Globus pallidus (tissue), 1 donor: ENCODE results near the gene ASPSCR1.

Source experiments
- DNase-seq: peaks from one replicate; pipeline ENCODE4 v3.0.0-alpha.2; 2015; ENCODE audit warnings: low spot score

Gene ASPSCR1

DNA sequence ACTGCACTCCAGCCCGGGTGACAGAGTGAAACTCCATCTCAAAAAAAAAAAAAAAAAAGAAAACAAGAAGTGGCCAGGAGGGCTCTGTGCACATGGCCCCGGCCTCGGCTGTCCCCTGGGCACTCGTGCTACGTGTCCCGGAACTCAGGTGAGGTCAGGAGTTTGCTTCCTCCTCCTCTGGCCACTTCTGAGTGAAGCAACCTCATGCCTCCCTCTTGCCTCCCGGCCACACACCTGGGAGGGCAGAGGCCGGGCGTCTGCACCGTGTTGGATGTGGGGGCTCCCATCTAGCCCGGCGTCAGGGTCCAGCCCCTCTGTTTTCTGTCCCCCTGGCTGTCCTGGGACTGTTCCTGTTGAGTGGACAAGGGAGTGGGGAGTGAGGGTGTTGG lies 22.2 kb downstream of the ASPSCR1 start:
- DNase-seq: no peak

DNA sequence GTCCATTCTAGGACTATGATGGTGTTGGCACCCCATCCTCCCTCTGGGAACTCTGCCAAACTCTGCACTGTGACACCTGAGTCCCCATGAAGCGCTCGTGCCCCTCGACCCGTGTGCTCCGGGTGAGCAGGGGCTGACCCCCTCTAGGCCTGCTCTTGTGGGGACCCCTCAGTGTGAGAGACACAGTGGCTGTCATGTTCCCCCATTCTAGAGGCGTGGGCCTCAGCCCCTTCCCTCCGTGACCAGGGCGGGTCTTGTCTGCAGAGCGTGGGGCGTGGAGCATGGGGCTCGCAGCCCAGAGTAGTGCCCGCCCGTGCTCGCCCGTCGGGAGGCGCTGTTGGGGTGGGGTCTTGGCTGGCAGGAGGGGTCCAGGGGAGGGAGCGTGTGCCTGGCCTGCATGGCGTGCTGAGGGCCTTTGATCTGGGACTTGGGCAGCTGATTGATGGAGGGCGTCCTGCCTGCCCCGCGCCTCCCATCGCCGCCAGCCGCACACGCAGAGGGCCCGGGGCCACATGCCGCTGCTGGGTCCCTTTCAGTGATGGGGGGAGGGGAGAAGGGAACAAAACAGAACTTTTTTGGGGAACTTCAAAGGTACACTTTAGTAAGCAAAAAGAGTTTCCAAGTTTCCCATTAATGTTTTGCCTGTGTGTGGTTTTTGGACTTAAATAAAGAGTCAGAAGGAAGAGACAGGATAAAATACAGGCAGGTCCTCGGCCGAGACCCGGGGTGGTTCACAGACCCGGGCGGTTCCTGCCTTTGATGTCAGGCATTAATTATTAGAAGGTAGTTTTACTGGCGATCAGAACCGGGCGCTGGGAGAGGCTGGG lies 22.8 kb downstream of the ASPSCR1 start:
- DNase-seq: no peak

DNA sequence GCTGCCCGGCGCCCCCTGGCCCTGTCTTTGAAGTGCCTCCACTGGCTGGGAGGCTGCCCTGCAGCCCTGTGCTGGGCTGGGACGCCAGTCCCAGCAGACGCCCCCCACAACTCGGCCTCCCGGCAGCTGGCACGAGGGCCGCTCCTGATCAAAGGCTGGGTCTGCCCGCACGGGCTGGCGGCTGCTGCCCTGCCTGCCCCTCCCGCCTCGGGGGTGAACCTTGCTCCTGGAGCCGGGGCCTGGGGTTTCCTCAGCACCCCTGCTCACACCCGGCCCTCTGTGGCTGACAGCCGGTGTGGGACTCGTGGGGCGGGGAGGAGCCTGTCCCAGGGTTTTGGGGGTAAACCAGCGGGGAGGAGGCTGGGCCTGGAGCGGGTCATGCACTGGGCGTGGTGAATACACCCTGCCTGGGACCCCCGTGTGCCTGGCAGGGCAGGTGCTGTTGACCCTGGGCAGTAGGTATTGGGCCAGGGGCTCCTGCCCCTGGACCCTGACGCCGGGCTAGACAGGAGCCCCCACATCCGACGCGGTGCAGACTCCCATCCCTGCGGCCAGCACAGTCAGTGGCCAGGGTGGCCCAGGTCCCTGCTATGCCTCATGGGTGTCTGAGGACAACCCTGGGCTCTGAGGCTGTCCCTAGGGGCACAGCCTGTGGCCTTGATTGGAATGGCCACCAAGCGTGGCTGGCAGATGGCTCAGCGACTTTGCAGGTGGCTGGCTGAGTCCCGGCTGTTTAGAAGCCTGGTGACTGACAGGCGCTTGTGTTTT lies 23.6 kb downstream of the ASPSCR1 start:
- DNase-seq: no peak

DNA sequence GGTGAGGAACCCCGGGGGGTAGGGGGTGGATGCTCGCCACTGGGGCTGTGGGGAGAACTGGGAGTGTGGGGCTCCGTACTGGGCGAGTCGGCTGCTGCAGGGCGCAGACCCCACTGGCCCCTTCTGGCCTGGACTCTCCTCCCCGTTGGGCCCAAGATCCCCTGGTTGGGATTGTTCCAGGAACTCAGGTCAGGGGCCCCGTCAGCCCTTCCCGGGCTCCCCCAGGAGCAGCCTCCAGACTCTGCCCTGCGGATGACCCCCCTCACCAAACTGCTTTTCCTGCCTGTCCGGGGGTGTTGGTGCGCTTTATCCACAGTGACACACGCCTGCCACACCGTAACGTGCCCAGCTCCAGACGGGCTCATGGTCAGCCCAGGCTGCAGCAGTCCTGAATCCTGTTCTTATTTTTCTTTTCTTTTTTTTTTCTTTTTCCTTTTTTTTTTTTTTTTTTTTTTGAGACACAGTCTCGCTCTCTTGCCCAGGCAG lies 24.2 kb downstream of the ASPSCR1 start:
- no peak for DNase-seq

DNA sequence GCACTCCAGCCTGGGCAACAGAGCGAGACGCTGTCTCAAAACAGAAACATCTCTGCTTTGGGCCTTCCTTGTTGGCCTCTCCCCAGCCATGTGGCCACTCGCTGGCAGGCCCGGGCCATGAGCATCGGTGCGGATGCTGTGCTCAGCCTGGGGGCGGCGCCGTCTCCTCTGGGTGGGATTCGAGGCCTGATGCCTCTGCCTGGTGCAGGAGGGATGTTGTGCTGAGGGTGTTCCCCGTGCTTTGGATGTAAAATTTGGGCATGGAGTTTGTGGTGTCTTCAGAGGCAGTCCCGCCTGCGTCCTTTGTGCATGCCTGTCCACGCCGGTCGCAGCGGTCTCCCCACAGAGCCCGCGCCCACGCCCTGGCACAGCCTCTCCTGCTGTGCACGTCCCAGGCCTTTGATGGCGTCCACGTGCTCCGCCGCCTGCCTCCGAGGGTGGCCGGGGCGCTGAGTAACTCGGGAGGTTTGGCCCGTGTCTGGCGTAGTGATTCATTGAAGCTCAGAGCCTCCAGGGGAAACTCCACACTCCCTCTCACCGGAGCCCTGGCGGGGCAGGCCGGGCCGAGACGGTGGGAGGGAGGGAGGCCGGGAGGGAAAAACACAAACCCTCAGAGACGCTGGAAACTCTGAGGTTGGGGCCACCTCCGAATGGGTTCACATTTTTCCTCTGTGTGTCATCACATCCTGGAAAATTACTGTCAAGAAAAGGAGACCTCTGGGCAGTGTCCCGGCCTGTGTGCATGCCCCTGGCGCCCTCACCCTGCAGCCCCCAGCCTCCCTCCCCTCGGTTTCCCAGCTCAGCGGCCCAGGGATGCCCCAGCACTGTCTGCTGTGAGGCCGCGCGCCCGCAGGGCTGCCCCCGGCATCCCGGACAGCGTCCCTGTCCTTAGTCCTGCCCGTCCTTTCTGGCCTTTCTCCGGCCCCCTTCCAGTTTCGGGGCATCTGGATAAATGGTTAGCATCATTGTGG lies 26.3 kb downstream of the ASPSCR1 start:
- no peak for DNase-seq

DNA sequence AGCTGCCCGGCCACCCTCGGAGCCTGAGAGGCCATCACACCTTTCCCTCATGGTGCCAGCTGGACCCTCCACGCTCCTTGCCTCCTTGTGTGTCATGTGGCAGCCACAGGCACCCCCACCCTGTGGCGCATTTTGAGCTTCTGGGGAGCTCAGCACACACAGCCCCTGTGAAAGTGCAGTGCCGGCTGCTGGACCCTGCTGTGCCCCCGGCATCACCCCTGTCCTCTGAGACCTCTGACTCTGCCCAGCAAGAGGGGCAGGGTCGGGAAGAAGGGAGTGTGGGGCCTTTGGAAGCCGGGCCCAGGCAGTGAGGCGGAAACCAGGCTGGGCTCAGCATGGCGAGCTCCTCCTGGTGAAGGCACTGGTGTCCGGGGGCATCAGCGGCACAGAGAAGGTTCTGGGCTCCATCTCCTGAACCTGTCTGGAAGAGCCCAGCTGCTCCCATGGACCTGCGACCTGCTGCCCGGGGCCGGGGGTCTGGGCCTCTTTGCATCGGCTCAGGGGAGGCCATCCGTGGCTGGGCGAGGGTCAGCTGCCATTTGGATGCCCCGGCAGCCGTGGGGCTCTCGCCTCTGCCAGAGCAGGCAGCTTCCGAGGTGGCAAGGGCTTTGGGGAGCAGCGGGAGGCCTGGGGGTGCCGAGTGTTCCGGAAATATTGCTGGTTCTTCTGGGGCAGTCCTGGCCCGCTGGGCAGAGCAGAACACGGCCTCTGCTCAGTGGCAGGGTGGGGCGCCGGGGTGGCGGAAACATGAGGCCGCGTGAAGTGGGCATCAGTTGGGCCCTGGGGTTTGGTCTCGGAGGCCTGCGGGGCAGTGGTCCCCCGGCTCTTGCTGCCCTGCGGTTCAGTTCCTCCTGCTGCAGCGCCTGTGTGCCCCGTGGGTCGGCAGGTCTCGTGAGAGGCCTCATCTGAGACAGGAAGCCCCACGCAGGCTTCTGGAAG lies 27.4 kb downstream of the ASPSCR1 start:
- no peak for DNase-seq

DNA sequence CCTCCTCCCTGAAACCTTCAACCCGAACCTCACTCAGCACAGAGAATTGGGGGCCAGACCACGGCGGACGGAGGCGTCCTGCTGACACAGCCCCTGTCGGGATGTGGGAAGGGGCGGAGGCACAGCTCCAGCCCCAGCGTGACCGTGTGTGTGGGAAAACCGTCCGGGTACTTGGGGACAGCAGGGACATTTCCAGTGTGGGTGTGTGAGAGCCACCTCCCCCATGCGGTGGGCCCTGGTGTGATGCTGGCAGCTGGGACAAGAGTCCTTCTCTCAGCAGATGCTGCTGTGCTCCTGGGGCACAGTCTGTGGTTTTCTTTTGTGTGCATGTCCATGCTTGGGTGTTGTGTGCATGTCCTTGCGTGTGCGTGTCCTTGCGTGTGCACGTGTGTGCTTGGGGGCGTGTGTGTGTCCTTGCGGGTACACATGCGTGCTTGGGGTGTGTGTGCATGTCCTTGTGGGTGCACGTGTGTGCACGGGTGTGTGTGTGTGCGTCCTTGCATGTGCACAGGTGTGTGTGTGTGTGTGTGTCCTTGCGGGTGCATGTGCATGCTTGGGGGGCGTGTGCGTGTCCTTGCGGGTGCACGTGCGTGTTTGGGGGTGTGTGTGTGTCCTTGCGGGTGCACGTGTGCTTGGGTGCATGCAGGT lies 28.4 kb downstream of the ASPSCR1 start:
- DNase-seq: no peak

DNA sequence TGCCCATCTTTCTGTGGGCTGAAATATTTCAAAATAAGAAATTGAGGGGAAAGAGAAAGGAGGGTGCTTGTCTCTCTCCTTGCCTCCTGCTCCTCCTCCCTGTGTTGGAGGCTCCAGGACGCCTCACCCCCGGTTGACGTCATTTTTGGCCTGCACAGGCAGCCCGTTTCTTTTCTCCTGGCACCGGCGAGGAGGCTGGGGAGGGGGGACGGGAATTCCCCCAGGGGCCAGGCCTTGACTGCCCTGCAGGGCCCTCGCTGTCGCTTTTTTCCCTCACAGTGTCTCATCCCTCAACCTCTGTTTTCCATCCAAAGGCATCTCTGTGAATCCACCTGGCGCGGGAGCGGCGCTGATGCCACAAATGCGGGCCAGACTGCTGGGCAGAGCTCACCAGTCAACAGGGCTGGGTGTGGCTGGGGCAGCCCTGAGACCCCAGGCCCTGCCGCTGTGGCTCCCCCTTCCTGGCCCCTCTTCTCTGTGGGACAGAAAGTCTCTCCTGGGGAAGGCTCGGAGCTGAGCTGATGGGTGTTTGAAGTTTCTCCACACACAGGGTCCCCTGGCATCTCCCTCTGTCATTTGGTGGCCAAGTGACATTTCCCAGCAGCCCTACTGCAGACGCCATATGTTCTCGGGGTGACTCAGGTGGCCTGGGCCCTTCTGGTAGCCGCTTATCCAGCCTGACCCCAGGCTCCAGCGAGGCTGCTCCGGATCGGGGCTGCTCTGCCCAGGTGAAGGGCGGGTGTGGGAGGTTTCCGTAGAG lies 29.2 kb downstream of the ASPSCR1 start:
- peak; percentile 61 for DNase-seq

DNA sequence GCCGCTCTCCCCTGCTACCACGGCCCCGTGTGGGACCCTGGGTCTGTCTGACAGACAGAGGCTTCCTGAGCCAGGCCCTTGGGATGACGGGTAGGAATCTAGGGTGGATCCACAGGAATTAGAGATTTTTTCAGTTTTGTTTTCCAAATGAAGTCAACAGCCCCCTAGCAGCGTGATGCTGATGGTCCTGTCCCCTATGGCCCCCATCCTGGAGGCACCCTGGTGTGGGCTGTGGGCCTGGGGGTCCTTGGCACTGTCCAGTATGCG lies 29.7 kb downstream of the ASPSCR1 start:
- DNase-seq: no peak

DNA sequence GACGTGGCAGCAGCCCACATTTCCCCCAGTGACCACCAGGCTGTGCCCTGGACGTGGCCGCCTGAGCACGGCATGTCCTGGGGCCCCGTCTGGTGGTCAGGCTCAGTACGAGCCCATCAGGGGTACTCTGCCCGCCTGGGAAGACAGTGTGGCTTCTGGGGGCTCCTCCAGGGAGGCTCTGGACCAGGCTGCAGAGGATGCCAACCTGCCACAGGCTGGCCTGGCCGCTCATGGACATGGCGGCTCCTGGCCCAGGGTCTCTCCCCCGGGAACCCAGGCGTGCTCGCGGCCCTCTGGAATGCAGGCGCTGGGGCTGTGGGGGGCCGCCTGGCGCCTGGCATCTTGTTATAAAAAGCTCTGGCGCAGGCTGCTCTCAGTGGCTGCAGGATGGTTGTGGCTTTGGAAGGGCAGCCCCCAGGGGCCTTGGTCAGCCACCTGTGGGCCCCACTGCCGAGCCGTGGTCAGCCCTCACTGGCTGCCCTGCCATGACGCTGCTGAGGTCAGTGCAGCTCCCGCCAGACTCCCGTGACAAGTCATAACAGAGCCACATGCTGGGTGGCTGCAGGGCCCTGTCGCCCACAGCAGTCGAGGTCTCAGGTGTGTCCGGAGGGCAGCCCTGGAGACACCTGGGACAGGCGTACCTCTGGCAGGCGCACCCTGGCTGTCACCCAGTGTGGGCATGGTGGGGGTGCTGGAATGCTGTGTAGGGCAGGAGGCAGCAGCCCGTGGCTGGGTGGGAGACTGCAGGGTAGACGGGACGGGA lies 30.2 kb downstream of the ASPSCR1 start:
- no peak for DNase-seq

DNA sequence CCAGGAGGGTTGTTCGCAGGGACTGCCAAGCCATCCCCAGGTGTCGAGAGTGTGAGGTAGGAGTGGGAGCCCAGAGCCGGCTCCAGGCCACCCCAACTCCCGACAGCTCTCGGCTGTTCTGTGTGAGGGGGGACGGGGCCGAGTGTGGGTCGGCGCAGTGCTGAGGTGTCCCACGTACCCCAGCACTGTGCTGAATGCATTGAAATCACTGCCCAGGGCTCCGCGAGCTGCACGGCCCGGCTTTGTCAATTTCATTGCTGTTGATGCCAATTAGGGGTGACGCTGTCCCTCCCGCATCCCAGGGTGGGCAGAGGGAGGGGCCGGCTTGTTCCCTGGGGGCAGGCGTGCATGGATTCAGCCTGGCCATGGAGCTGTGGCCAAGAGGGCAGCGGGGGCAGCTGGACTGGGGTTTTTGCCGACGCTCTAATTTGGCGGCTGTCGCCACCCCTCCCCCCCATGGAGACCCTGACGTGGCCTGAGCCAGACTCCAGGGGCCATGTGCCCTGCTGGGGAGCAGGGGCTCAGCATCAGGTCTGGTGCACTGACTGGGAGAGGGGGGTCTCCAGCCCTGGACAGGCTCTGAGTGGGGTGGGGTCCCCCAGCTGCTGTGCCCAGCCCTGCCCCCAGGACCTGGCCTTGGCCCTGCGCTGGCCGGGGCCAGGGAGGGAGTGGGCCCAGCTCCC lies 31.0 kb downstream of the ASPSCR1 start:
- DNase-seq: no peak

DNA sequence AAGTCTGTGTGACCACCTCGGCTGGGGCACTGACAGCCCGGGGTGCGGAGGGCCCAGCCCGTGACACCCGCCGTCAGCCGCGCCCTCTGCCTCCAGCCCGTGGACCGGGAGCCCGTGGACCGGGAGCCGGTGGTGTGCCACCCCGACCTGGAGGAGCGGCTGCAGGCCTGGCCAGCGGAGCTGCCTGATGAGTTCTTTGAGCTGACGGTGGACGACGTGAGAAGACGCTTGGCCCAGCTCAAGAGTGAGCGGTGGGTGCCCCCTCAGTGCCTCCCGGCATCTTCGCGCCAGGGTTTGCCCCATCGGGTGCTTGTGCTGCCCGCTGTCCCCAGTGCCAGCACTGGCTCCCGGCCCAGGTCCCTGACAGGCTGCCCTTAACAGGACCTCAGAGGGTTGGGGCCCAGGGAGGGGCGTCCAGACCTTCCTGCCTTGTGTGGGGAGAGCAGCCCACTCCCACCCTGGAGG lies 31.5 kb downstream of the ASPSCR1 start:
- DNase-seq: no peak

DNA sequence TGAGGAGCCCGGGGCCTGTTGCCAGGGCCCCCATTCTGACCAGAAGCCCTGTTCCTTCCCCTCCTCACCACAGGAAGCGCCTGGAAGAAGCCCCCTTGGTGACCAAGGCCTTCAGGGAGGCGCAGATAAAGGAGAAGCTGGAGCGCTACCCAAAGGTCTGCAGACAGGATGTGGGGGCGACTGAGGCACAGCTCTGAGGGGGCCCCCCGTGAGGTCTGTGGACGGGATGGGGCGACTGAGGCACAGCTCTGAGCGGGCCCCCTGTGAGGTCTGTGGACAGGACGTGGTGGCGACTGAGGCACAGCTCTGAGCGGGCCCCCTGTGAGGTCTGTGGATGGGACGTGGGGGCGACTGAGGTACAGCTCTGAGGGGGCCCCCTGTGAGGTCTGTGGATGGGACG lies 32.0 kb downstream of the ASPSCR1 start:
- no peak for DNase-seq

DNA sequence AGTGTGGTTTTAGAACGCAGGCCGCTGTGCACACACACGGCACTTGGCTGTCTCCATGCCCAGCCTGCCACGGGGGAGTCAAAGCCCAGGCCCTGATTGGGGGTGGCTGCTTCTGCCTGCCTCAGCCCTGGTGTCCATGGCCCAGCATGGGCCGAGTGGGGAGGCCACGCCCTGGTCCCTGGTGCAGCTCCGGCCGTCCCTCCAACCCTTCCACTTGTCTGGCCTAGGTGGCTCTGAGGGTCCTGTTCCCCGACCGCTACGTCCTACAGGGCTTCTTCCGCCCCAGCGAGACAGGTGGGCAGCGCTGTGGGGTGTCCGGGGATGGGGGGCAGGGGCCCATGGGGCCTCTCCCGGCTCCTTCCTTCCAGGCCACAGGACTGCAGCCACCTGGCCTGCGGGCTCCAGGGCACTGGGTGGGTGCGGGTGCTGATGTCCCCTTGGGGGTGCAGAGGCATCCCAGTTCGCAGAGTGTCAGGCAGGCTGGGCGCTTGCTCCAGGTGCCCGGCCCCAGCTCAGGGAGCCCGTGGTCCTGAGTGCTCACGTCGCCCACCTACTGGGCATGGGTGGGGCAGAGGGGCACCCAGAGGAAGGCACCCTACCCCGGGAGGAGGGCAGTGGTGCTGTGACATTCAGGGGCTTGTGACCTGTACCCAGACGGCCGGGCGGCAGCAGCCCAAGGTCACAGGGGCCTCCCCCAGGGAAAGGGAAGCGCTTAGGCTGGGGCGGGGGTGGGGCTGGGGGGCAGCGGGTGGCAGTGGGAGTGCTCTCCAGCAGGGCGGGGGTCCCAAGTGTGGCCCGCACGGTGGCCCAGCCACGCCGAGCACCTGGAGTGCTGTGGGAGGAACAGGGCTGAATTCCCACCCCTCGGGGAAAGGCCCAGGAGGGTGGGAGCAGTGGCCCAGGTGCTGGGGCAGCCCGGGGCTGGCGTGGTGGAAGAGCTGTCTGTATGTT lies 33.4 kb downstream of the ASPSCR1 start:
- DNase-seq: no peak

DNA sequence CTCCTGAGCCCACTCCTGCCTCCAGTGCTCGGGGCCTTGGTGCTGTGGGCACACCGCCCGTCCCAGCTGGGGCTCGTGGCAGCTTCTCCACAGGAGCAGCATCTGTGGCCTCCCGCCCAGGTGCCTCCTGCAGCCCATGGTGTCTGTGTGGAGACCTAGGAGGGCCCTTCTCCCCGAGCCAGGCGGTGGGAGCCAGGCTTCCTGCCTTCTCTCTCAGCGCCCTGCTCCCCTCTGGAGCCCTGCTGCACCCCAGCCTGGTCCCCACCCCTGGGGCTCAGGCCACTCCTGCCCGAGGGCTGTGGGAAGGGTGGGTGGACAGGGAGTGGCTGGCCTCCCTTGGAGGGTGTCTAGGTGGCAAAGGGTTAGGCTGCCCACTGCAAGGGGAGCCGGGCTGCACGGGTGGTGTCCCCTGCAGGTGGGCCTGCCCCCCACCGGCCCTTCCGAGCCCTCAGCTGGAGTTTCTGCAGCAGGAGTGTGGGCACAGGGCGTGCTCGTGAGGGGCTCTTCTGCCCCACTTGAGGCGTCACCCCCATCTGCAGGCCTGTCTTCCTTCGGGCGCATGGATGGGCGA lies 34.3 kb downstream of the ASPSCR1 start:
- no peak for DNase-seq

DNA sequence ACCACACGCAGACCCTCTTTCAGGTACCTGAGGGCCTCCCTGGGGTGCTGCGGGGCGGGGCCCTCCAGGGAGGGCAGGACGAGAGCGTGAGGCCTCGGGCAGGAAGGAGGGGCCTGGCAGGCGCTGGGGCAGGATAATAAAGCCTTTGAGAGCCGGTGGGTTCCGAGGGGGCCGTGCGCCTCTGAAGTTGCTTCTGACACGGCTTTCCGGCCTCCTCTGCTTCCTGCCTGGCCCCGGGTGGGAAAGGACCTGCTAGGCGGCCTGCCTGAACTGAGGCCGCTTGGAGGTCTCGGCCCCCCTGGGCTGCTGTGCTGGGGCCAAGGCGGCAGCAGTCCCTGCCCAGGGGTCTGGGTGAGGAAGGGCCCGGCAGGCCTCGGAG lies 34.8 kb downstream of the ASPSCR1 start:
- no peak for DNase-seq
